H9 (cell line): ENCODE measurements around the gene ETDB. TPM values are rescaled to one million over a fixed set of nuclear protein-coding genes. Genes with fewer than 3 reads are reported as not detected.

Experiments used
- DNase-seq: peaks from one replicate; pipeline ENCODE4 v3.0.0-alpha.2; 2017
- H2AFZ ChIP-seq: one replicate; pipeline ENCODE4 v1.6.1; 2013; ENCODE audit warnings: mild to moderate bottlenecking, low read length, control low read depth, moderate library complexity
- H2AK5ac ChIP-seq: 2 replicates; pipeline ENCODE4 v1.6.1; 2013; ENCODE audit warnings: low read length, control low read depth, mixed read lengths; ENCODE audit not compliant: insufficient read length
- H2BK120ac ChIP-seq: one replicate; pipeline ENCODE4 v1.6.1; 2013; ENCODE audit warnings: low read depth, mild to moderate bottlenecking, low read length, control low read depth, inconsistent platforms; ENCODE audit not compliant: poor library complexity, severe bottlenecking
- H2BK12ac ChIP-seq: 2 replicates; pipeline ENCODE4 v1.6.1; 2013; ENCODE audit warnings: low read length, control low read depth, mixed read lengths, low read depth; ENCODE audit not compliant: insufficient read length
- H2BK15ac ChIP-seq: 2 replicates; pipeline ENCODE4 v1.6.1; 2013; ENCODE audit warnings: low read depth, low read length, control low read depth
- H2BK20ac ChIP-seq: one replicate; pipeline ENCODE4 v1.6.1; 2013; ENCODE audit warnings: low read depth, mild to moderate bottlenecking, low read length, control low read depth, inconsistent platforms; ENCODE audit not compliant: poor library complexity, severe bottlenecking
- H2BK5ac ChIP-seq: 2 replicates; pipeline ENCODE4 v1.6.1; 2013; ENCODE audit warnings: low read length, control low read depth, mixed read lengths; ENCODE audit not compliant: insufficient read length
- H3K14ac ChIP-seq: 2 replicates; pipeline ENCODE4 v1.6.1; 2013; ENCODE audit warnings: low read length, control low read depth; ENCODE audit not compliant: insufficient read depth
- H3K18ac ChIP-seq: 2 replicates; pipeline ENCODE4 v1.6.1; 2013; ENCODE audit warnings: low read depth, mild to moderate bottlenecking, mixed read lengths, low read length, control low read depth; ENCODE audit not compliant: insufficient read length
- H3K23ac ChIP-seq: 2 replicates; pipeline ENCODE4 v1.6.1; 2013; ENCODE audit warnings: low read length, control low read depth, mixed read lengths, low read depth; ENCODE audit not compliant: insufficient read length
- H3K23me2 ChIP-seq: 2 replicates; pipeline ENCODE4 v1.6.1; 2013; ENCODE audit warnings: low read depth, mild to moderate bottlenecking, mixed read lengths, low read length, control low read depth; ENCODE audit not compliant: insufficient read length, poor library complexity, severe bottlenecking
- H3K27ac ChIP-seq: 2 replicates; pipeline ENCODE4 v1.5.1; 2013; ENCODE audit warnings: low read length, control low read depth, mixed read lengths, low read depth; ENCODE audit not compliant: insufficient read length
- H3K27me3 ChIP-seq: 2 replicates; pipeline ENCODE4 v1.6.1; 2013; ENCODE audit warnings: low read length, control low read depth, inconsistent platforms; ENCODE audit not compliant: insufficient read depth
- H3K4ac ChIP-seq: 2 replicates; pipeline ENCODE4 v1.6.1; 2013; ENCODE audit warnings: low read depth, mild to moderate bottlenecking, control low read depth, inconsistent platforms, low read length, moderate library complexity
- H3K4me1 ChIP-seq: 2 replicates; pipeline ENCODE4 v1.6.1; 2013; ENCODE audit warnings: low read length, control low read depth, inconsistent platforms; ENCODE audit not compliant: insufficient read depth
- H3K4me2 ChIP-seq: 2 replicates; pipeline ENCODE4 v1.6.1; 2013; ENCODE audit warnings: low read length, control low read depth, mixed read lengths; ENCODE audit not compliant: insufficient read length, insufficient read depth
- H3K56ac ChIP-seq: 2 replicates; pipeline ENCODE4 v1.6.1; 2013; ENCODE audit warnings: low read depth, mild to moderate bottlenecking, mixed read lengths, low read length, control low read depth; ENCODE audit not compliant: insufficient read length
- H3K79me1 ChIP-seq: 2 replicates; pipeline ENCODE4 v1.6.1; 2013; ENCODE audit warnings: low read depth, mild to moderate bottlenecking, moderate library complexity, low read length, control low read depth, inconsistent platforms; ENCODE audit not compliant: insufficient read depth, poor library complexity, severe bottlenecking
- H3K79me2 ChIP-seq: 2 replicates; pipeline ENCODE4 v1.6.1; 2013; ENCODE audit warnings: low read length, control low read depth, inconsistent platforms; ENCODE audit not compliant: insufficient read depth
- H3K9ac ChIP-seq: 2 replicates; pipeline ENCODE4 v1.6.1; 2013; ENCODE audit warnings: low read length, control low read depth, mixed read lengths; ENCODE audit not compliant: insufficient read length; ENCODE audit errors: extremely low read depth
- H3K9me3 ChIP-seq: one replicate; pipeline ENCODE4 v1.6.1; 2013; ENCODE audit warnings: low read depth, low read length, inconsistent platforms; ENCODE audit not compliant: control insufficient read depth
- H3T11ph ChIP-seq: one replicate; pipeline ENCODE4 v1.6.1; 2013; ENCODE audit warnings: mild to moderate bottlenecking, low read length, control low read depth, inconsistent platforms
- H4K20me1 ChIP-seq: one replicate; pipeline ENCODE4 v1.6.1; 2013; ENCODE audit not compliant: control insufficient read depth, insufficient read length, insufficient read depth
- H4K5ac ChIP-seq: 2 replicates; pipeline ENCODE4 v1.6.1; 2013; ENCODE audit warnings: low read depth, mild to moderate bottlenecking, mixed read lengths, low read length, control low read depth; ENCODE audit not compliant: insufficient read length
- H4K8ac ChIP-seq: replicated peaks from 2 replicates; pipeline ENCODE4 v1.6.1; 2013; ENCODE audit warnings: low read length, control low read depth, mixed read lengths, low read depth; ENCODE audit not compliant: insufficient read length
- H4K91ac ChIP-seq: 2 replicates; pipeline ENCODE4 v1.6.1; 2013; ENCODE audit warnings: low read depth, mild to moderate bottlenecking, moderate library complexity, mixed read lengths, low read length, control low read depth; ENCODE audit not compliant: insufficient read length
- H3K27ac Mint-ChIP-seq, 3 experiments: 2 replicates in 2 of 3; 3 replicates in 1 of 3; pipeline ENCODE4 v1.8.0; 2020 to 2021; ENCODE audit warnings: mixed read lengths in 3 of 3, mild to moderate bottlenecking in 1 of 3, moderate library complexity in 1 of 3
- H3K27me3 Mint-ChIP-seq: 2 replicates; pipeline ENCODE4 v1.8.0; 2021; ENCODE audit warnings: low read depth, mild to moderate bottlenecking, moderate library complexity, mixed read lengths
- H3K36me3 Mint-ChIP-seq, 3 experiments: 2 replicates in 2 of 3; 3 replicates in 1 of 3; pipeline ENCODE4 v1.8.0; 2020 to 2021; ENCODE audit warnings: low read depth in 3 of 3, mixed read lengths in 3 of 3; ENCODE audit not compliant: insufficient read depth in 1 of 3
- H3K4me1 Mint-ChIP-seq, 2 experiments: 2 replicates each; pipeline ENCODE4 v1.8.0; 2020; ENCODE audit warnings: mixed read lengths in 2 of 2
- H3K4me3 Mint-ChIP-seq, 2 experiments: 2 replicates in 1 of 2; 3 replicates in 1 of 2; pipeline ENCODE4 v1.8.0; 2020 to 2021; ENCODE audit warnings: mild to moderate bottlenecking in 2 of 2, mixed read lengths in 2 of 2, moderate library complexity in 1 of 2
- H3K9me3 Mint-ChIP-seq, 2 experiments: 2 replicates in 1 of 2; 3 replicates in 1 of 2; pipeline ENCODE4 v1.8.0; 2020; ENCODE audit warnings: mild to moderate bottlenecking in 2 of 2, mixed read lengths in 2 of 2, moderate library complexity in 1 of 2
- WGBS: extraction: QIAGEN DNeasy Blood & Tissue Kit; methylation state at CpG from one replicate; pipeline ENCODE4 v1.1.7; 2013; ENCODE audit warnings: missing lambda C conversion rate, low lambda C conversion rate, mixed read lengths; ENCODE audit not compliant: insufficient read length; ENCODE audit errors: extremely low coverage; 5-methylcytosine and 5-hydroxymethylcytosine counted together
- total RNA-seq: library from RNA; stranded (reverse); gene quantifications from 2 replicates; pipeline ENCODE4 v1.2.1, GENCODE V29; 2021
- TF ChIP-seq, protein P1 (sequence below): fragments of 200-600 bp; sonication (generic); conservative IDR thresholded peaks from 3 replicates; pipeline ENCODE4 v1.8.0; 2021; ENCODE audit warnings: antibody characterized with exemption, mild to moderate bottlenecking

The ETDB gene
- total RNA-seq, 1 experiment from 2014 or later: not detected

DNA sequence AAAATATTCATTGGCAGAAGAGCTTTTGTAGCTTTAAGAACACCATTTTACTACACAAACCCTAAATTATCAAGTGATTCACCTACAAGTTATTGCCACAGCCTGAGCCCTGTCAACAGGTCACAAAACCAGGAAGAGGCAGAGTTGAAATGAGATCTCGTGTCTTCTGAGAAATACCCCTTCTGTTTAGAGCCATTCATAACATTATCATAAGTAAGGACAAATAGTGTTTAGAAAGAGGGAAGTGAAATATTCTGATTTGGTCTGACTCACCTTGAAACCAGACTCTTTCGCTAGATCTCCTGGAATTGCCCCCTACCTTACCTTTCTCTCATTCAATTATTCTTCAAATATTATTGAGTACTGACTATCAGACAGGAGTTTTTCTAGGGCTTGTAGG is 5.9 kb downstream of the ETDB start:
- no CpG with 5 or more reads among the region's 2 CpGs for WGBS

More for the DNA sequence above, 5.9 kb downstream of the ETDB start:
- H2BK15ac ChIP-seq: no peak overlapping the region
- no peak overlapping the region for H2BK120ac ChIP-seq
- H3K9ac ChIP-seq: no peak overlapping the region
- H4K20me1 ChIP-seq: no peaks in the 10 kb centered on the region
- H3K18ac ChIP-seq: no peak overlapping the region
- H3K27ac ChIP-seq: no peak overlapping the region
- peaks cover 0 to 2% of the 10 kb centered on the region in 2 experiments; a peak in 1 of 4 replicates for H3K4me1 Mint-ChIP-seq
- H2AK5ac ChIP-seq: no peak overlapping the region
- H3K79me1 ChIP-seq: no peaks in the 10 kb centered on the region
- no peaks in the 10 kb centered on the region for H3K4me1 ChIP-seq
- no peak overlapping the region for H4K91ac ChIP-seq
- no peaks in the 10 kb centered on the region for H3K23me2 ChIP-seq
- no peaks in the 10 kb centered on the region for H3K79me2 ChIP-seq
- no peak overlapping the region for H3K27ac Mint-ChIP-seq
- peaks cover 14 to 43% of the 10 kb centered on the region in 2 experiments; a peak in 4 of 5 replicates for H3K9me3 Mint-ChIP-seq
- no peak overlapping the region for H2BK5ac ChIP-seq
- H3K36me3 Mint-ChIP-seq: peaks cover 0 to 2% (median 0%) of the 10 kb centered on the region in 3 experiments; a peak in 2 of 7 replicates
- H3K4me3 Mint-ChIP-seq: no peak overlapping the region
- no peak overlapping the region for H2BK12ac ChIP-seq
- no peak overlapping the region for H2BK20ac ChIP-seq
- H3K4me2 ChIP-seq: no peak overlapping the region
- H3K27me3 ChIP-seq: no peaks in the 10 kb centered on the region
- H3K27me3 Mint-ChIP-seq: no peaks in the 10 kb centered on the region
- H3K23ac ChIP-seq: no peak overlapping the region
- no peak overlapping the region for H3K56ac ChIP-seq
- DNase-seq: no peak
- no peak overlapping the region for H3T11ph ChIP-seq
- no peak overlapping the region for H2AFZ ChIP-seq
- H3K14ac ChIP-seq: no peak overlapping the region
- no peak overlapping the region for H4K8ac ChIP-seq
- TF ChIP-seq, protein P1, sequence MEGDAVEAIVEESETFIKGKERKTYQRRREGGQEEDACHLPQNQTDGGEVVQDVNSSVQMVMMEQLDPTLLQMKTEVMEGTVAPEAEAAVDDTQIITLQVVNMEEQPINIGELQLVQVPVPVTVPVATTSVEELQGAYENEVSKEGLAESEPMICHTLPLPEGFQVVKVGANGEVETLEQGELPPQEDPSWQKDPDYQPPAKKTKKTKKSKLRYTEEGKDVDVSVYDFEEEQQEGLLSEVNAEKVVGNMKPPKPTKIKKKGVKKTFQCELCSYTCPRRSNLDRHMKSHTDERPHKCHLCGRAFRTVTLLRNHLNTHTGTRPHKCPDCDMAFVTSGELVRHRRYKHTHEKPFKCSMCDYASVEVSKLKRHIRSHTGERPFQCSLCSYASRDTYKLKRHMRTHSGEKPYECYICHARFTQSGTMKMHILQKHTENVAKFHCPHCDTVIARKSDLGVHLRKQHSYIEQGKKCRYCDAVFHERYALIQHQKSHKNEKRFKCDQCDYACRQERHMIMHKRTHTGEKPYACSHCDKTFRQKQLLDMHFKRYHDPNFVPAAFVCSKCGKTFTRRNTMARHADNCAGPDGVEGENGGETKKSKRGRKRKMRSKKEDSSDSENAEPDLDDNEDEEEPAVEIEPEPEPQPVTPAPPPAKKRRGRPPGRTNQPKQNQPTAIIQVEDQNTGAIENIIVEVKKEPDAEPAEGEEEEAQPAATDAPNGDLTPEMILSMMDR: no peak
- no peak overlapping the region for H3K4ac ChIP-seq
- no peak overlapping the region for H4K5ac ChIP-seq
- H3K9me3 ChIP-seq: no peaks in the 10 kb centered on the region
